ENCODE data around the gene SDK1. TPM values are rescaled to one million over a fixed set of nuclear protein-coding genes. Genes with fewer than 3 reads are reported as not detected.

SDK1 gene
- total and polyA plus RNA-seq, 2 experiments from 2014 or later: 4.1 to 16.5 TPM

GRCh38 chr7:3683546-3684539, 382.8 kb downstream of the SDK1 start:
- H3K9me3 ChIP-seq (ENCODE audit: low read depth): no peaks in the 10 kb centered on the region
- no peak for DNase-seq (ENCODE audit: low read depth in 1 of 2, low spot score in 1 of 2)
- H3K36me3 ChIP-seq: no peaks in the 10 kb centered on the region

GRCh38 chr7:3688071-3688470, 387.0 kb downstream of the SDK1 start:
- Histone ChIP-seq H3K4me1 (ENCODE audit: low read depth) (no peaks in the 10 kb centered on the region), H3K4me3 (no peak overlapping the region), H3K27ac (no peak overlapping the region), H3K27me3 (no peaks in the 10 kb centered on the region), H3K9me3 (ENCODE audit: low read depth) (no peaks in the 10 kb centered on the region), H3K36me3 (no peaks in the 10 kb centered on the region)
- DNase-seq (ENCODE audit: low read depth in 1 of 2, low spot score in 1 of 2): no peak
- no peak for TF ChIP-seq CTCF (IDR thresholded peaks at IDR 0.05; ENCODE audit: low read depth, low read length)

More at GRCh38 chr7:3683546-3684539, 382.8 kb downstream of the SDK1 start:
- Histone ChIP-seq H3K27ac (no peak overlapping the region), H3K4me1 (ENCODE audit: low read depth) (no peaks in the 10 kb centered on the region), H3K4me3 (no peak overlapping the region), H3K27me3 (no peaks in the 10 kb centered on the region)
- TF ChIP-seq CTCF (IDR thresholded peaks at IDR 0.05; ENCODE audit: low read depth, low read length): no peak

GRCh38 chr7:3688842-3689241, 387.8 kb downstream of the SDK1 start:
- no peaks in the 10 kb centered on the region for H3K36me3 ChIP-seq
- no peak for TF ChIP-seq CTCF (IDR thresholded peaks at IDR 0.05; ENCODE audit: low read depth, low read length)
- H3K4me3 ChIP-seq: no peak overlapping the region
- no peaks in the 10 kb centered on the region for H3K9me3 ChIP-seq (ENCODE audit: low read depth)
- H3K27me3 ChIP-seq: no peaks in the 10 kb centered on the region
- no peak for DNase-seq (ENCODE audit: low read depth in 1 of 2, low spot score in 1 of 2)
- H3K4me1 ChIP-seq (ENCODE audit: low read depth): no peaks in the 10 kb centered on the region
- no peak overlapping the region for H3K27ac ChIP-seq

- no peaks in the 10 kb centered on the region for H3K4me1 ChIP-seq (ENCODE audit: low read depth)
- H3K27me3 ChIP-seq: no peaks in the 10 kb centered on the region
- no peaks in the 10 kb centered on the region for H3K36me3 ChIP-seq
- H3K27ac ChIP-seq: no peak overlapping the region
- DNase-seq (ENCODE audit: low read depth in 1 of 2, low spot score in 1 of 2): no peak
- no peak overlapping the region for H3K4me3 ChIP-seq
- TF ChIP-seq CTCF (IDR thresholded peaks at IDR 0.05; ENCODE audit: low read depth, low read length): no peak
- no peaks in the 10 kb centered on the region for H3K9me3 ChIP-seq (ENCODE audit: low read depth)
Observed at GRCh38 chr7:3691478-3692158, 390.6 kb downstream of the SDK1 start.

- Histone ChIP-seq H3K4me1 (ENCODE audit: low read depth) (no peaks in the 10 kb centered on the region), H3K27me3 (no peaks in the 10 kb centered on the region), H3K4me3 (no peak overlapping the region), H3K36me3 (no peaks in the 10 kb centered on the region), H3K27ac (no peak overlapping the region), H3K9me3 (ENCODE audit: low read depth) (no peaks in the 10 kb centered on the region)
- no peak for TF ChIP-seq CTCF (IDR thresholded peaks at IDR 0.05; ENCODE audit: low read depth, low read length)
- peak in 1 of 2 donors; percentile 1 for DNase-seq (ENCODE audit: low read depth in 1 of 2, low spot score in 1 of 2)
Observed at GRCh38 chr7:3695602-3696001, 394.6 kb downstream of the SDK1 start.
